NCI-H2196 treated with DMSO at 0.1 percent for 48 hours (cell line): ENCODE results near the gene GSK3B.
"Not testable (repeated sequence)": the region's sequence is repeated elsewhere in the genome, so short reads cannot be mapped to it uniquely, and the experiment has no call there.

Experiments used
- DNase-seq: peaks from one replicate; lab custom pipeline; 2025; ENCODE audit not compliant: unreplicated experiment; lab: John Stamatoyannopoulos, UW

GSK3B gene

GRCh38 chr3:120057626-120058025 lies 36.6 kb downstream of the GSK3B start:
- DNase-seq, result no peak

GRCh38 chr3:120057029-120057428 lies 37.2 kb downstream of the GSK3B start:
- DNase-seq, result no peak

GRCh38 chr3:120053647-120054046 lies 40.6 kb downstream of the GSK3B start:
- not testable (repeated sequence) for DNase-seq

GRCh38 chr3:120052677-120053076 lies 41.6 kb downstream of the GSK3B start:
- DNase-seq, result no peak

GRCh38 chr3:120052225-120052624 lies 42.0 kb downstream of the GSK3B start:
- no peak for DNase-seq

GRCh38 chr3:120051570-120051969 lies 42.7 kb downstream of the GSK3B start:
- DNase-seq, result not testable (repeated sequence)

GRCh38 chr3:120049881-120050539 lies 44.2 kb downstream of the GSK3B start:
- no peak for DNase-seq

- DNase-seq, result no peak
Measured at GRCh38 chr3:120049072-120049471, 45.2 kb downstream of the GSK3B start.

GRCh38 chr3:120048355-120049041 lies 45.7 kb downstream of the GSK3B start:
- DNase-seq, result no peak

- DNase-seq, result no peak
Measured at GRCh38 chr3:120047686-120048085, 46.6 kb downstream of the GSK3B start.

- no peak for DNase-seq
Measured at GRCh38 chr3:120040813-120041377, 53.4 kb downstream of the GSK3B start.

GRCh38 chr3:120039642-120040610 lies 54.3 kb downstream of the GSK3B start:
- no peak for DNase-seq

GRCh38 chr3:120033596-120033995 lies 60.7 kb downstream of the GSK3B start:
- DNase-seq, result no peak

GRCh38 chr3:120031561-120031960 lies 62.7 kb downstream of the GSK3B start:
- no peak for DNase-seq

- DNase-seq, result no peak
Measured at GRCh38 chr3:120029749-120030148, 64.5 kb downstream of the GSK3B start.

GRCh38 chr3:120028271-120029047 lies 65.8 kb downstream of the GSK3B start:
- DNase-seq, result no peak

GRCh38 chr3:120027226-120027625 lies 67.0 kb downstream of the GSK3B start:
- no peak for DNase-seq

- DNase-seq, result no peak
Measured at GRCh38 chr3:120025520-120025919, 68.7 kb downstream of the GSK3B start.

GRCh38 chr3:120024103-120024502 lies 70.1 kb downstream of the GSK3B start:
- DNase-seq, result no peak

- DNase-seq, result no peak
Measured at GRCh38 chr3:120022729-120023128, 71.5 kb downstream of the GSK3B start.
